Adrenal gland (tissue), 5 donors: ENCODE results near the gene SPDL1.

Source experiments
- POLR2A ChIP-seq, 2 donors: fragments of 450-650 bp; IDR thresholded peaks; one replicate each; pipeline ENCODE4 v1.6.1; 2017; ENCODE audit warnings: antibody characterized with exemption in 2 of 2, mild to moderate bottlenecking in 2 of 2, moderate library complexity in 1 of 2
- TF ChIP-seq, protein P1 (sequence below), 6 experiments: fragments of 450-650 bp in 4 of 6; fragments of 200-600 bp in 2 of 6; sonication (generic) in 1 of 6; IDR thresholded peaks; 1 replicate in 5 of 6; 2 replicates in 1 of 6; pipeline versions ENCODE4 v1.5.1 to v1.8.0; 2016 to 2021; ENCODE audit warnings: antibody characterized with exemption in 6 of 6, mild to moderate bottlenecking in 2 of 6, moderate library complexity in 1 of 6
- donor health status: DM: no; HTN: no; CAD: no.

DNA sequence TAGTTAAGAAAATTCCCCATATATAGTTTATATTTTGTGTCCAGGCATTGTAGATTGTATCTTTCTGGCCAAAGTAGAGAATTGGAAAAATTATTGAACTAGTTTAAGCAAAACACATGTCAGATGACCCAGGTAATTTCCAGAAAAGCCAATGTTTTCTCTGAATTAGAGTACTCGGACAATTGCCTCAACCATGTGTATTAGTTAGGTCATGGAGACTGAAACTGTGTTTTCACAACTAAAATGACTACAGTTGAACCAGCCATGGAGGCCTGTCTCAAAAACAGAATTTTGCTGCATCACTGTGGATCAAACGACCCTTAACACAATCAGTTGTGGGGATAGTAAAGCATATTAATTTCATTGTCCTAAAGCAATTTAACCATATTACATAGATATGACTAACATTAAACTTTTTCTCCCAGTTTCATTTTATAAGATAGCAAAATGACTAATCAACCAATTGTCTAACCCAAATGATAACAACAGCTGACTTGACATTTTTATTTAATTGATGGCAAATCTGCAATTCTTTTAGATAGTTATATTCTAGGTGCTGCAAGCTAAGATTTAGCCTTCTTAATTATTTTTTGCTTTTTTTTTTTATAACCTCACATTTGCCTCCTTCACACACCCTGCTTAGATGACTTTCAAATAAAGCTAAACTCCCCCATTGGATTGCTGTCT lies 39.2 kb upstream of the SPDL1 start:
- TF ChIP-seq, protein P1, sequence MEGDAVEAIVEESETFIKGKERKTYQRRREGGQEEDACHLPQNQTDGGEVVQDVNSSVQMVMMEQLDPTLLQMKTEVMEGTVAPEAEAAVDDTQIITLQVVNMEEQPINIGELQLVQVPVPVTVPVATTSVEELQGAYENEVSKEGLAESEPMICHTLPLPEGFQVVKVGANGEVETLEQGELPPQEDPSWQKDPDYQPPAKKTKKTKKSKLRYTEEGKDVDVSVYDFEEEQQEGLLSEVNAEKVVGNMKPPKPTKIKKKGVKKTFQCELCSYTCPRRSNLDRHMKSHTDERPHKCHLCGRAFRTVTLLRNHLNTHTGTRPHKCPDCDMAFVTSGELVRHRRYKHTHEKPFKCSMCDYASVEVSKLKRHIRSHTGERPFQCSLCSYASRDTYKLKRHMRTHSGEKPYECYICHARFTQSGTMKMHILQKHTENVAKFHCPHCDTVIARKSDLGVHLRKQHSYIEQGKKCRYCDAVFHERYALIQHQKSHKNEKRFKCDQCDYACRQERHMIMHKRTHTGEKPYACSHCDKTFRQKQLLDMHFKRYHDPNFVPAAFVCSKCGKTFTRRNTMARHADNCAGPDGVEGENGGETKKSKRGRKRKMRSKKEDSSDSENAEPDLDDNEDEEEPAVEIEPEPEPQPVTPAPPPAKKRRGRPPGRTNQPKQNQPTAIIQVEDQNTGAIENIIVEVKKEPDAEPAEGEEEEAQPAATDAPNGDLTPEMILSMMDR (IDR thresholded peaks at IDR 0.05), result no peak
- TF ChIP-seq POLR2A (IDR thresholded peaks at IDR 0.05), result no peak
